ENCODE results near the gene PCDHB8. TPM values are rescaled to one million over a fixed set of nuclear protein-coding genes. Genes with fewer than 3 reads are reported as not detected.
"Not testable (repeated sequence)": the region's sequence is repeated elsewhere in the genome, so short reads cannot be mapped to it uniquely, and the experiment has no call there.

PCDHB8 gene
- total and polyA plus RNA-seq, 4 donors = 0.03 to 0.14 (median 0.08) TPM; not detected in 1

GRCh38 chr5:141199359-141200235, 22.0 kb downstream of the PCDHB8 start, which contains the start of gene PCDHB11:
Gene PCDHB11, plus strand, starts transcription at chr5:141199627. Its CDS starts 148 bp downstream, at chr5:141199775.
- no peaks in the 10 kb centered on the region for H3K4me1 ChIP-seq (ENCODE audit: control insufficient read depth in 4 of 4, insufficient read depth in 4 of 4, low read length in 3 of 4)
- 28% methylated on average over 21 of the region's 21 CpGs for whole genome bisulfite sequencing
- H3K27ac ChIP-seq (ENCODE audit: low read depth in 1 of 2, low read length in 2 of 2) = no peak within 1 kb of the TSS
- TF ChIP-seq ATF3 (IDR thresholded peaks at IDR 0.05) (no peak), FOXA1 (IDR thresholded peaks at IDR 0.05) (no peak), FOXA2 (IDR thresholded peaks at IDR 0.05) (no peak), RXRA (IDR thresholded peaks at IDR 0.05) (no peak), TAF1 (conservative IDR thresholded peaks at IDR 0.05) (no peak), NR2F2 (IDR thresholded peaks at IDR 0.05) (no peak), YY1 (IDR thresholded peaks at IDR 0.05) (no peak), CTCF (IDR thresholded peaks at IDR 0.05; ENCODE audit: low read depth, low read length, missing input control) (no peak), MAX (IDR thresholded peaks at IDR 0.05) (no peak), HNF4G (IDR thresholded peaks at IDR 0.05) (no peak), HNF4A (conservative IDR thresholded peaks at IDR 0.05) (no peak), EGR1 (IDR thresholded peaks at IDR 0.05; ENCODE audit: low read depth in 2 of 2) (no peak), GABPA (IDR thresholded peaks at IDR 0.05 in 1 of 2, conservative IDR thresholded peaks at IDR 0.05 in 1 of 2) (no peak)
- TF ChIP-seq, protein P1, sequence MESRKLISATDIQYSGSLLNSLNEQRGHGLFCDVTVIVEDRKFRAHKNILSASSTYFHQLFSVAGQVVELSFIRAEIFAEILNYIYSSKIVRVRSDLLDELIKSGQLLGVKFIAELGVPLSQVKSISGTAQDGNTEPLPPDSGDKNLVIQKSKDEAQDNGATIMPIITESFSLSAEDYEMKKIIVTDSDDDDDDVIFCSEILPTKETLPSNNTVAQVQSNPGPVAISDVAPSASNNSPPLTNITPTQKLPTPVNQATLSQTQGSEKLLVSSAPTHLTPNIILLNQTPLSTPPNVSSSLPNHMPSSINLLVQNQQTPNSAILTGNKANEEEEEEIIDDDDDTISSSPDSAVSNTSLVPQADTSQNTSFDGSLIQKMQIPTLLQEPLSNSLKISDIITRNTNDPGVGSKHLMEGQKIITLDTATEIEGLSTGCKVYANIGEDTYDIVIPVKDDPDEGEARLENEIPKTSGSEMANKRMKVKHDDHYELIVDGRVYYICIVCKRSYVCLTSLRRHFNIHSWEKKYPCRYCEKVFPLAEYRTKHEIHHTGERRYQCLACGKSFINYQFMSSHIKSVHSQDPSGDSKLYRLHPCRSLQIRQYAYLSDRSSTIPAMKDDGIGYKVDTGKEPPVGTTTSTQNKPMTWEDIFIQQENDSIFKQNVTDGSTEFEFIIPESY (IDR thresholded peaks at IDR 0.05) = no peak
- H3K36me3 ChIP-seq (ENCODE audit: control insufficient read depth in 4 of 4, insufficient read depth in 3 of 4, low read depth in 1 of 4, low read length in 3 of 4) = no peaks in the 10 kb centered on the region
- no peak within 1 kb of the TSS for H3K9ac ChIP-seq (ENCODE audit: low read depth in 1 of 2, low read length in 2 of 2)
- H3K27me3 ChIP-seq (ENCODE audit: control insufficient read depth in 4 of 4, insufficient read depth in 4 of 4, low read length in 3 of 4) = no peaks in the 10 kb centered on the region
- peaks cover 20 to 45% (median 26%) of the 10 kb centered on the region in 4 donors for H3K9me3 ChIP-seq (ENCODE audit: control insufficient read depth in 4 of 4, low read length in 3 of 4)
- no peak for DNase-seq (ENCODE audit: low spot score)
- H3K4me3 ChIP-seq (ENCODE audit: low read depth in 1 of 3, low read length in 3 of 3) = no peak within 1 kb of the TSS

DNA sequence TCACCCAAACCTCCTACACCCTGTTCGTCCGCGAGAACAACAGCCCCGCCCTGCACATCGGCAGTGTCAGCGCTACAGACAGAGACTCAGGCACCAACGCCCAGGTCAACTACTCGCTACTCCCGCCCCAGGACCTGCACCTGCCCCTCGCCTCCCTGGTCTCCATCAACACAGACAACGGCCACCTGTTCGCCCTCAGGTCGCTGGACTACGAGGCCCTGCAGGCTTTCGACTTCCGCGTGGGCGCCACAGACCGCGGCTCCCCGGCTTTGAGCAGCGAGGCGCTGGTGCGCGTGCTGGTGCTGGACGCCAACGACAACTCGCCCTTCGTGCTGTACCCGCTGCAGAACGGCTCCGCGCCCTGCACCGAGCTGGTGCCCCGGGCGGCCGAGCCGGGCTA, 23.5 kb downstream of the PCDHB8 start:
- not testable (repeated sequence) for H3K4me3 ChIP-seq (ENCODE audit: low read depth in 1 of 3, low read length in 3 of 3); H3K27ac ChIP-seq (ENCODE audit: low read depth in 1 of 2, low read length in 2 of 2); H3K4me1 ChIP-seq (ENCODE audit: control insufficient read depth in 4 of 4, insufficient read depth in 4 of 4, low read length in 3 of 4); H3K9ac ChIP-seq (ENCODE audit: low read depth in 1 of 2, low read length in 2 of 2); DNase-seq (ENCODE audit: low spot score); H3K27me3 ChIP-seq (ENCODE audit: control insufficient read depth in 4 of 4, insufficient read depth in 4 of 4, low read length in 3 of 4); H3K36me3 ChIP-seq (ENCODE audit: control insufficient read depth in 4 of 4, insufficient read depth in 3 of 4, low read depth in 1 of 4, low read length in 3 of 4)
- H3K9me3 ChIP-seq (ENCODE audit: control insufficient read depth in 4 of 4, low read length in 3 of 4) = peaks cover 18 to 38% (median 25%) of the 10 kb centered on the region in 4 donors
- 26% methylated on average over 28 of the region's 38 CpGs for WGBS

- not testable (repeated sequence) for H3K27me3 ChIP-seq (ENCODE audit: control insufficient read depth in 4 of 4, insufficient read depth in 4 of 4, low read length in 3 of 4); DNase-seq (ENCODE audit: low spot score); H3K9ac ChIP-seq (ENCODE audit: low read depth in 1 of 2, low read length in 2 of 2); H3K36me3 ChIP-seq (ENCODE audit: control insufficient read depth in 4 of 4, insufficient read depth in 3 of 4, low read depth in 1 of 4, low read length in 3 of 4); H3K4me1 ChIP-seq (ENCODE audit: control insufficient read depth in 4 of 4, insufficient read depth in 4 of 4, low read length in 3 of 4); H3K4me3 ChIP-seq (ENCODE audit: low read depth in 1 of 3, low read length in 3 of 3); H3K27ac ChIP-seq (ENCODE audit: low read depth in 1 of 2, low read length in 2 of 2)
- 31% methylated on average over 29 of the region's 35 CpGs for WGBS
- peaks cover 16 to 32% (median 24%) of the 10 kb centered on the region in 4 donors for H3K9me3 ChIP-seq (ENCODE audit: control insufficient read depth in 4 of 4, low read length in 3 of 4)
These were observed 24.1 kb downstream of the PCDHB8 start for GRCh38 chr5:141201646-141202045.

All from liver (tissue), 9 donors.